Glutamatergic neuron (in vitro differentiated cells): ENCODE measurements around the gene RNF13. TPM values are rescaled to one million over a fixed set of nuclear protein-coding genes. Genes with fewer than 3 reads are reported as not detected.

Experiments
- DNase-seq: peaks from one replicate; pipeline ENCODE4 v3.0.0; 2022
- H3K27ac Mint-ChIP-seq: one replicate; pipeline ENCODE4 v1.8.0; 2020; ENCODE audit warnings: mild to moderate bottlenecking, mixed read lengths, inconsistent platforms; ENCODE audit not compliant: unreplicated experiment
- H3K27me3 Mint-ChIP-seq: one replicate; pipeline ENCODE4 v1.8.0; 2020; ENCODE audit warnings: mild to moderate bottlenecking, moderate library complexity, mixed read lengths, inconsistent platforms; ENCODE audit not compliant: unreplicated experiment
- H3K36me3 Mint-ChIP-seq: one replicate; pipeline ENCODE4 v1.8.0; 2020; ENCODE audit warnings: mild to moderate bottlenecking, mixed read lengths, inconsistent platforms; ENCODE audit not compliant: unreplicated experiment
- H3K4me1 Mint-ChIP-seq: one replicate; pipeline ENCODE4 v1.8.0; 2020; ENCODE audit warnings: mild to moderate bottlenecking, low read depth, mixed read lengths, inconsistent platforms; ENCODE audit not compliant: unreplicated experiment
- H3K4me3 Mint-ChIP-seq: one replicate; pipeline ENCODE4 v1.8.0; 2020; ENCODE audit warnings: mild to moderate bottlenecking, mixed read lengths, inconsistent platforms; ENCODE audit not compliant: unreplicated experiment
- H3K9me3 Mint-ChIP-seq: one replicate; pipeline ENCODE4 v1.8.0; 2020; ENCODE audit warnings: mild to moderate bottlenecking, moderate library complexity, mixed read lengths, inconsistent platforms; ENCODE audit not compliant: unreplicated experiment
- total RNA-seq: library from RNA; stranded (reverse); fragmentation: NEBNext Ultra II Directional; extraction: Animal tissue kit (Norgen Biotek cat#: 25700); gene quantifications from one replicate; pipeline ENCODE4 v1.2.1, GENCODE V29; 2021; ENCODE audit not compliant: unreplicated experiment
- TF ChIP-seq, protein P1 (sequence below): fragments of 200-600 bp; sonication (generic); IDR thresholded peaks from one replicate; pipeline ENCODE4 v1.5.0; 2021; ENCODE audit not compliant: partially characterized antibody, unreplicated experiment

Gene RNF13
- total RNA-seq, 1 donor from 2014 or later, result 29.0 TPM

DNA sequence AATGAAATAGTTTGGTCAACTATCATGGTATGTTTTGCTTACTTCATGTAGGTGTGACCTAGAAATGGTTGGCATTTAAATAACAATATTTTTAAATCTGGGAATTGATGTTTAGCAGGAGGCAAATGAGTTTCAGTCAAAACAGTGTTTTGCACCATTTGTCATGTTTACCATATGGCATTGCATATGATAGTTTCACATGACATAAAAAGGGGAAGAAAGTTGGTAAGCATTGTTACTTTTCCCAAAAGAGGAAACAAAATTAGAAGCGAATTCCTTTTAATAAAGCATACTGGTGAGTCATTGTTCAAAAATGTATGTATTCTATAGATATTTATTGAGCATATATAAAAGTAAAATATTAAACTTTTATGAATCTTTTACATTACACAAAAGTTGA lies 2.3 kb downstream of the RNF13 start:
- peak overlapping the region; percentile 46 for H3K27ac Mint-ChIP-seq
- H3K4me3 Mint-ChIP-seq, result peak overlapping the region; percentile 24
- H3K9me3 Mint-ChIP-seq, result peaks cover 4% of the 10 kb centered on the region
- H3K36me3 Mint-ChIP-seq, result no peaks in the 10 kb centered on the region
- TF ChIP-seq, protein P1, sequence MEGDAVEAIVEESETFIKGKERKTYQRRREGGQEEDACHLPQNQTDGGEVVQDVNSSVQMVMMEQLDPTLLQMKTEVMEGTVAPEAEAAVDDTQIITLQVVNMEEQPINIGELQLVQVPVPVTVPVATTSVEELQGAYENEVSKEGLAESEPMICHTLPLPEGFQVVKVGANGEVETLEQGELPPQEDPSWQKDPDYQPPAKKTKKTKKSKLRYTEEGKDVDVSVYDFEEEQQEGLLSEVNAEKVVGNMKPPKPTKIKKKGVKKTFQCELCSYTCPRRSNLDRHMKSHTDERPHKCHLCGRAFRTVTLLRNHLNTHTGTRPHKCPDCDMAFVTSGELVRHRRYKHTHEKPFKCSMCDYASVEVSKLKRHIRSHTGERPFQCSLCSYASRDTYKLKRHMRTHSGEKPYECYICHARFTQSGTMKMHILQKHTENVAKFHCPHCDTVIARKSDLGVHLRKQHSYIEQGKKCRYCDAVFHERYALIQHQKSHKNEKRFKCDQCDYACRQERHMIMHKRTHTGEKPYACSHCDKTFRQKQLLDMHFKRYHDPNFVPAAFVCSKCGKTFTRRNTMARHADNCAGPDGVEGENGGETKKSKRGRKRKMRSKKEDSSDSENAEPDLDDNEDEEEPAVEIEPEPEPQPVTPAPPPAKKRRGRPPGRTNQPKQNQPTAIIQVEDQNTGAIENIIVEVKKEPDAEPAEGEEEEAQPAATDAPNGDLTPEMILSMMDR, result no peak
- DNase-seq, result no peak
- peaks cover 16% of the 10 kb centered on the region for H3K4me1 Mint-ChIP-seq
- H3K27me3 Mint-ChIP-seq, result no peaks in the 10 kb centered on the region

DNA sequence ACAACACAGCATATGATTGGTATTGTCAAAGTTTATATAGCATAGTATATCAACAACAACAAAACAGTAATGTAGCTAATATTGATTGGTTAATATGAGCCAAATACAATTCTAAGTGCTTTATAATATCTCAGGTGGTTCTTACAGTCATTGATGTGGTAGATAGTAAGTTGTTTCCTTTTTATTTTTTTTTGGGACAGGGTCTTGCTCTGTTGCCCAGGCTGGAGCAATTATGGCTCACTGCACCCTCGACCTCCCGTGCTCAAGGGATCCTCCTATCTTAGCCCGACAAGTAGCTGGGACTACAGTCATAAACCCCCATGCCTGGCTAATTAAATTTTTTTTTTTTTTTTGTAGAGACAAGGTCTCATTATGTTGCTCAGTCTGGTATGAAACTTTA lies 2.7 kb downstream of the RNF13 start:
- DNase-seq, result no peak
- H3K4me1 Mint-ChIP-seq, result peaks cover 16% of the 10 kb centered on the region
- H3K27me3 Mint-ChIP-seq, result no peaks in the 10 kb centered on the region
- H3K36me3 Mint-ChIP-seq, result no peaks in the 10 kb centered on the region
- H3K27ac Mint-ChIP-seq, result no peak overlapping the region
- H3K9me3 Mint-ChIP-seq, result peaks cover 4% of the 10 kb centered on the region
- TF ChIP-seq, protein P1, result no peak
- peak overlapping the region; percentile 35 for H3K4me3 Mint-ChIP-seq

DNA sequence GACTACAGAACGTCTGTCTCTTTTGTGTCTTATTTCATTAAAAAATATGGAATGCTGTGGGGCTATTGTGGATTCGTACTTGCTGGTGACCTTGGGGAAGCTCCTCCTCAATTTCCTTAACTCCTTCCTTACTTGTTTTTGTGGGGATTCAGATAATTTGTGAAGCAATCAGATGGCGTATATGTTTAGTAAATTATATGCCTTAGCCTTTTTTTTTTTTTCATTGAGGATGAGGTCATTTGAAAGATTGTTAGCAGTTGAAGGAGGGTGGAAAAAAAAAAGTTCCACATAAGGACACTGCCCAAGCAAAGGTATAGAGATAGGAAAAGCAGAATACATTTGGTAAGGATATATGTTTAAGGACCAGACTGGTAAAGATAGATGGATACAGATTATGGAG lies 3.3 kb downstream of the RNF13 start:
- H3K9me3 Mint-ChIP-seq, result peaks cover 4% of the 10 kb centered on the region
- H3K27ac Mint-ChIP-seq, result no peak overlapping the region
- TF ChIP-seq, protein P1, result no peak
- H3K4me1 Mint-ChIP-seq, result peaks cover 16% of the 10 kb centered on the region
- H3K4me3 Mint-ChIP-seq, result no peak overlapping the region
- no peak for DNase-seq
- H3K27me3 Mint-ChIP-seq, result no peaks in the 10 kb centered on the region
- H3K36me3 Mint-ChIP-seq, result peaks cover under 1% of the 10 kb centered on the region

DNA sequence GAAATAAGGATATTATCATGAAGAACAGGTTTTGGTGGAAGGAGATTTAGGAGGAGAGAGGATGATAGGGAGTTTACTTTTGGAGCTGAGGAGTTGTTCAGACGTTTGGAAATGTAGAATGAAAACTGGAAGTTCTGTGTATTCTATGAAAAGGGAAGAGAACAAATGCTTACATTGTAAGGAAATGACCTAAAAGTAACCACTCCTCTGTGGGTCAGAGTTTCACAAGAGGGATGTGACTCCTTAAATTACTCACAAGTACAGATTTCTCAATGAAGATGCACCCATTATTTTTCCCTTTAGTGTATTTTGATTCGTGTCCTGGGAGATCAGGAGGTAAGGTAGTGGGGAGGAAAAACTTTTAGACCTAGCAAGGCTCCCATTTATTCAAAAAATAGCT lies 4.0 kb downstream of the RNF13 start:
- peaks cover 5% of the 10 kb centered on the region for H3K36me3 Mint-ChIP-seq
- H3K4me3 Mint-ChIP-seq, result no peak overlapping the region
- peaks cover 15% of the 10 kb centered on the region for H3K4me1 Mint-ChIP-seq
- H3K27me3 Mint-ChIP-seq, result no peaks in the 10 kb centered on the region
- DNase-seq, result no peak
- H3K27ac Mint-ChIP-seq, result no peak overlapping the region
- TF ChIP-seq, protein P1, result no peak
- peaks cover 7% of the 10 kb centered on the region for H3K9me3 Mint-ChIP-seq

DNA sequence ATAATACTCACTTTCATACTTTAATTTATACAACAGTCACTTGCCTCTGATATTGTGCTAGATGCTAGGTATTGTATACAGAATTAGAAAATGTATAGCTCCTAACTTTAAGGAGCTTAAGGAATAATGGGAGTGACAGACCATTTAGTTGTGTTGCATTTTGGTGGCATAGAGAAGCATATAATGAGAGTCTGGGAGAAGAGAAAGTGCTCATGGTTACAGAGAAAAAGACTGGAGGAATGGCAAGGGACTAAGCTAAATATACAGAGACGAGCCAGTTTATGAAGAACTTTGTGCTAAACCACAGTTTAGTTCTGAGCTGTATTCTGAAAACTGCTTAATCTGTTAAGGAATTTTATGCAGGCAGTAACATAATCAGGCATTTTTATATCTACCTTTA lies 6.4 kb downstream of the RNF13 start:
- DNase-seq, result no peak
- TF ChIP-seq, protein P1, result no peak
- H3K27ac Mint-ChIP-seq, result no peak overlapping the region
- H3K4me3 Mint-ChIP-seq, result no peak overlapping the region
- peaks cover 7% of the 10 kb centered on the region for H3K4me1 Mint-ChIP-seq
- H3K9me3 Mint-ChIP-seq, result peaks cover 3% of the 10 kb centered on the region
- no peaks in the 10 kb centered on the region for H3K27me3 Mint-ChIP-seq
- peaks cover 10% of the 10 kb centered on the region for H3K36me3 Mint-ChIP-seq
